Activated naive CD8-positive, alpha-beta T cell (primary cell): ENCODE results near the gene CBX5.
"Not testable (repeated sequence)": the region's sequence is repeated elsewhere in the genome, so short reads cannot be mapped to it uniquely, and the experiment has no call there.

Source experiments
- H3K27ac Mint-ChIP-seq: one replicate; pipeline ENCODE4 v1.8.0; 2021; ENCODE audit warnings: mixed read lengths
- H3K27me3 Mint-ChIP-seq: one replicate; pipeline ENCODE4 v1.8.0; 2021; ENCODE audit warnings: mixed read lengths
- H3K36me3 Mint-ChIP-seq: one replicate; pipeline ENCODE4 v1.8.0; 2021; ENCODE audit warnings: mixed read lengths
- H3K4me1 Mint-ChIP-seq: one replicate; pipeline ENCODE4 v1.8.0; 2021; ENCODE audit warnings: low read depth, mixed read lengths
- H3K4me3 Mint-ChIP-seq: one replicate; pipeline ENCODE4 v1.8.0; 2021; ENCODE audit warnings: mild to moderate bottlenecking, mixed read lengths
- H3K9me3 Mint-ChIP-seq: one replicate; pipeline ENCODE4 v1.8.0; 2021; ENCODE audit warnings: low read depth, mixed read lengths

CBX5 gene

DNA sequence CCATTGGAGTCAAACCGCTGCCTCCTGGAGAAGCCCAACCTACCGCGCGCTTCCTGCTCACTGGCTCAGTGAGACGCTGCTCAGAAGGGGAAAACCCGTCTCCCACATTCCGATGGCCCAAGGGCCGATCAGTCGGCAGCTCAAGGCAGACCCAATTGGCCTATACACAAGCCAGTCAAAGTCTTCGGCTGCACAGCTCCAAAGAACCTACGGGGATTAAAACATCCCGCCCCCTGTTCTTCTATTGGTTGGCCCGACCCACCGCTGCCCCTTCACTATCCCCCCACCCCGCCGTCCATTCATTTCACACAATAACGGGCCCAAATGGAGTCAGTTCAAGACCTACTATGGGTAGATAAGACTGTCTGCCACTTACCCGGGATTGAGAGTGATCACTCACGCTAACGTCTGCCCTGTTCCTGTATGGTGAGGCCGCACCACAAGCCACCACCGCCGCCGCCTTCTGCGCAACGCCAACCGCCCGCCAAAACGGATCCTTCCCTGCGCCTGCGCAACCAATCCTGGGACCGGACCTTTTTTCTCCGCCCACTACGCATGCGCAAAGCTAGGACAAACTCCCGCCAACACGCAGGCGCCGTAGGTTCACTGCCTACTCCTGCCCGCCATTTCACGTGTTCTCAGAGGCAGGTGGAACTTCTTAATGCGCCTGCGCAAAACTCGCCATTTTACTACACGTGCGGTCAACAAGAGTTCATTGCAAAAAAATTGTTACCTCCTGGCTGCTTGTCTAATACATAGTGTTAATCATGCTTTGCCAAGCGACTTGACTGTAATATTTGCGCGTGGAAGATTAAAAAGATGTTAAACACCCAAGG, at the start of gene CBX5:
Gene CBX5, minus strand, starts transcription at position 491 of the 836 bp plus-strand sequence. CDS start 22,472 bp downstream, outside the sequence.
- Mint-ChIP-seq H3K27me3 (no peaks in the 10 kb centered on the region), H3K9me3 (no peaks in the 10 kb centered on the region), H3K4me3 (no peak within 1 kb of the TSS), H3K27ac (no peak within 1 kb of the TSS), H3K36me3 (peaks cover 38% of the 10 kb centered on the region), H3K4me1 (peaks cover 52% of the 10 kb centered on the region)

DNA sequence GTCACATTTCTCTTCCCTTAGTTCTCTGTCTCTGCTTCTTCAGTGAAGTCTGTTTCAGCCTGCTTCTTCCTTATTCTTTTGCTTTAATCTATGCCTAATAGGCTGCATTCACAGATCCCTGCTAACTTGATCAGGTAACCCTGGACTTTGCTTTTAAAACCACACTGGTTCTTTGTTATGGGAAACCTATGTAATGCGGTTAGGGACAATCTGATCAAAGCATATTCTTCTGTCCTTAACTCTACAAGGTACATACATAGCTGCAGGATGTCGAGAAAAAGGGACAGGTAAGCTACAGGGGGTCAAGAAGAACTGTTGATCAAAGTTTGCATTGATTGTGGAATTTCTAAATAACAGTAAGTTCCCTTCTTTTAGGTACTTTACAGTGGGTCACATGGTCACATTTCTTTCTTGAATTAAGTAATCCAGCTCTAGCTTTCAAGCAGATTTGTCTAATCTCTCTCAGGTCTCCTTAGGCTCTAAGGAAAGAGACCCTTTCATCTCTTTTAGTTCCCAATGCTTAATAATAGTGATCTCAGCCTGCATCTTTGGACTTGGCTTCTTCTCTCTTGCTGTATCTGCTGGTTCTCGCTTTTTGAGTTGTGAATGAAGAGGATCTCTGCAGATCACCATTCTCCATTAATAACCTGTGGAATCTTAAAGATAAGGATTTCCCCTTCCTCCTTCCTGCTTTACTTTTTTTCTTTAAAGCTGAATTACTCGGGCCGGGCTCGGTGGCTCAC, 48.8 kb upstream of the CBX5 start:
- Mint-ChIP-seq H3K4me1 (peaks cover 63% of the 10 kb centered on the region), H3K9me3 (no peaks in the 10 kb centered on the region), H3K27me3 (no peaks in the 10 kb centered on the region), H3K27ac (peak overlapping the region; percentile 76), H3K36me3 (peaks cover 3% of the 10 kb centered on the region), H3K4me3 (peak overlapping the region; percentile 45)

DNA sequence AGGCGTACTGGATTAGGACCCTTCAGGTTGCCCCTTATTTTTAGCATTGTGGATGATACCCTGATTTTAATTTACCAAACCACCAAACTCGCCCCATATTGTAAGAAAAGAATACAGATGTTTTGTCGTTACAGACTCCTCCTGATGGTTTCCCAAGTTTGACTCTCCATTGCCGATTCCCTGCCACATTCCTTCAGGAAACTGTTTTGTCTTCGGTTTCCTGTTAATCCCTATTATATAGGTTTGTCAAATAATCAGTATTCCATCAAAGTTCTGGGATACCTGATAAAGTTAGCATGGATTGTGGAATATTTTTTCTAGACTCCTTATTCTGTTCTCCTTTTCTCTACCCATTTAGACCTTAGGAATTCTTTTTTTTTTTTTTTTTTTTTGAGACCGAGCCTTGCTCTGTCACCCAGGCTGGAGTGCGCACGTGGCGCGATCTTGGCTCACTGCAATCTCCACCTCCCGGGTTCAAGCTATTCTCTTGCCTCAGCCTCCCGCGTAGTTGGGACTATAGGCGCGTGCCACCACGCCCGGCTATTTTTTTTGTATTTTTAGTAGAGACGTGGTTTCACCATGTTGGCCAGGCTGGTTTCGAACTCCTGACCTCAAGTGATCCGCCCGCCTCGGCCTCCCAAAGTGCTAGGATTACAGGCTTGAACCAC, 45.7 kb upstream of the CBX5 start:
- H3K4me3 Mint-ChIP-seq: peak overlapping the region; percentile 99
- H3K4me1 Mint-ChIP-seq: peaks cover 44% of the 10 kb centered on the region

DNA sequence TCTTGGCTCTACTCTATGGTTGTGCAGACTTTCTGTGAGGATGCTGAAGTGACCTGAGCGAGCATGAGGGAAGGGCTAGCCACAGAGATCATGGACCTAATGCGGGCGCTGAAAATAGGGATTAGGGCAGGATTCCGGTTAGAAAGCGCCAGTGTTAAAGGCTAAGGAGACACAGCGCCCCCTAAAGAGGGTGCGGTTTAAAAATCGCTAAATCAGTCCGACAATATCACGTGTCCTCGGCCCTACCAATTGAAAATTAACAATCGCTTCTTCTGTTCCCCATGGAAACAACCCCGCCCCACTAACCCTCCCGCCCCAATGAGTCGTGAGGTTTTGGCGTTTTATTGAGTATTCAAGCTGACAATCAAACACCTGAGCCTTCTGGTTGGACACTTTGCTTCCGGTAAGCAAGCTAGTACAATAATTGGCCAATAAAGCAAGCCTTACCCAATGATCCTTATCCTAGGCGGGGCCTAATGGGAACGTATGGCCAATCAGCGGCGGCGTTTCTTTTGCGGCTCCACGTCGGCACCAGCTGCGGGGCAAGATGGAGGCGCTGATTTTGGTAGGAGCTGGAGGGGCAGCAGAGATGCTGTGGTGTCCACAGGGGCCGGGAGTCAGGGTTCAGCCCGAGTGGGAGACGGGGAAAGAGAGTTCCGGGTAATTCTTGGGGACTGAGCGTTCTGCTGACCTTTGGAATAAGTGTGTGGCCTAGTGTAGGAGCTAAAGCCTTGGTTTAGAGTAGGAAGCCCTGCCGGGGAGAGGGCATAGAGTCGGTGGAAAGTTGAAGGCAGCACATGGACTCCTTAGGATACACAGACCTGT, 44.9 kb upstream of the CBX5 start, which contains the start of gene COPZ1:
Gene COPZ1, plus strand, starts transcription at position 515 of the 825 bp plus-strand sequence. Its CDS starts 33 bp downstream, at position 548.
- Mint-ChIP-seq H3K9me3 (no peaks in the 10 kb centered on the region), H3K27ac (peak within 1 kb of the TSS; percentile 97), H3K4me1 (peaks cover 37% of the 10 kb centered on the region)

More for the DNA sequence above, 45.7 kb upstream of the CBX5 start:
- H3K36me3 Mint-ChIP-seq, H3K9me3 Mint-ChIP-seq, H3K27me3 Mint-ChIP-seq: not testable (repeated sequence)
- H3K27ac Mint-ChIP-seq: peak overlapping the region; percentile 97

GRCh38 chr12:54321363-54321762, 41.4 kb upstream of the CBX5 start:
- Mint-ChIP-seq H3K27me3 (no peaks in the 10 kb centered on the region), H3K27ac (no peak overlapping the region), H3K4me1 (peaks cover 15% of the 10 kb centered on the region), H3K9me3 (no peaks in the 10 kb centered on the region), H3K36me3 (no peaks in the 10 kb centered on the region), H3K4me3 (no peak overlapping the region)

More for the DNA sequence above, 44.9 kb upstream of the CBX5 start, which contains the start of gene COPZ1:
- no peaks in the 10 kb centered on the region for H3K27me3 Mint-ChIP-seq
- peak within 1 kb of the TSS; percentile 99 for H3K4me3 Mint-ChIP-seq
- no peaks in the 10 kb centered on the region for H3K36me3 Mint-ChIP-seq

GRCh38 chr12:54312309-54312708, 32.4 kb upstream of the CBX5 start:
- H3K4me3 Mint-ChIP-seq, H3K27ac Mint-ChIP-seq, H3K27me3 Mint-ChIP-seq: not testable (repeated sequence)

DNA sequence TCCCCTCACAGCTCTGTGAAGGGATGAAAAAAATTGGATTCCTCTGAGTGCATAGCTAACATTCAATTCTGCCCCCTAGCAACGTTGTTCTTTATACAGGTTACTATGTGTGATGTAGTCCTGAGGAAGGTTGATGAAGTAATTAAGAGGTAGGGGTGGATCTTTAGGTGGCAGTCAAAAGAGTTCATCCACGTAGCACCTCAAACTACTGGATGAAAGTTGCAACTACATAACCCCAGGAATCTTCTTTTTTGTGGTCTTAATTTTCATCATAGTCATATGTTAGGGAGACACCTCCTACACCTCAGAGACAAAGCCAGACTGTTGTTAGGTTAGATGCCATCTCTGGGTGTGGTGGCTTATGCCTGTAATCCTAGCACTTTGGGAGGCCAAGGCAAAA, 31.1 kb upstream of the CBX5 start:
- Mint-ChIP-seq H3K36me3 (no peaks in the 10 kb centered on the region), H3K4me3 (no peak overlapping the region), H3K27ac (no peak overlapping the region), H3K27me3 (peaks cover 7% of the 10 kb centered on the region), H3K9me3 (no peaks in the 10 kb centered on the region), H3K4me1 (peaks cover 5% of the 10 kb centered on the region)

More at GRCh38 chr12:54312309-54312708, 32.4 kb upstream of the CBX5 start:
- H3K4me1 Mint-ChIP-seq, H3K36me3 Mint-ChIP-seq, H3K9me3 Mint-ChIP-seq: not testable (repeated sequence)

DNA sequence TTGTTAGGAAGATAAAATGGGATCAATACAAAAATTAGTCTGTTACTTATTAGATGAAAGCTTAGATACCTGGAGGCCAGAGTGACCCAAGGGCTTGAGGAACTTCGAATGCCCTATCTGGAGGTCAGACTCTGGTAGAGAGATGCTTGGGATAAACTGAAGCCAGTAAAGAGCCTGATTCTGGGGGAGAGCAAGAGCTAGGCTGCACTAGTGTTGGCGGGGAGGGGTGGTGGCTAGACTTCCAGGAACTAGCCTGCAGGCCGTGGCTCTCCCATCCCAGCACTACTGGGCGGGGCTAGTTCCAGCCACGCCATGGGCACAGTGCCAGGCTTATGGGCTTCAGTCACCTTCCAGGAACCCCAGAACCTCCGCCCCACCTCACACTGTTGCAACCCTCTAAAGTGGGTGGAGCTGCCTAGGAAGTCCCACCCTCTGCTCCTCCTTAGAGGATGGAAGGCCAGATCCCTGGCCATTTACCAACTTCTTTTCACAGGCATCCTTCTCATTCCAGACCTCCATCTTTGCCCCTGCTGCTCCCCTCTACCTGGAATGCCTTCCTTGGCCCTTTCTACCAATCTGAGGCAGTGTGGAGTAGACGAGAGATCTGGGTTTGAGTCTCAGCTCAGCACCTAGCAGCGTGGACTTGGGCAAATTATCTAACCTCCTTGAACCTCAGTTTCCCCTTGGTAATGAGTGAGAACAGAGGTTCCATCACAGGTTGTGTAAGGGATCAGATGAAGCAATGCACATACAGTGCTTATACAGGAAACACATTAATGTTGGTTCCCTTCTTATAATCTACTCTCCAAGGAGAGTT, 27.2 kb upstream of the CBX5 start:
- no peaks in the 10 kb centered on the region for H3K9me3 Mint-ChIP-seq
- H3K36me3 Mint-ChIP-seq: no peaks in the 10 kb centered on the region
- H3K4me1 Mint-ChIP-seq: peaks cover 5% of the 10 kb centered on the region
- peaks cover 15% of the 10 kb centered on the region for H3K27me3 Mint-ChIP-seq
- no peak overlapping the region for H3K27ac Mint-ChIP-seq
- H3K4me3 Mint-ChIP-seq: no peak overlapping the region

DNA sequence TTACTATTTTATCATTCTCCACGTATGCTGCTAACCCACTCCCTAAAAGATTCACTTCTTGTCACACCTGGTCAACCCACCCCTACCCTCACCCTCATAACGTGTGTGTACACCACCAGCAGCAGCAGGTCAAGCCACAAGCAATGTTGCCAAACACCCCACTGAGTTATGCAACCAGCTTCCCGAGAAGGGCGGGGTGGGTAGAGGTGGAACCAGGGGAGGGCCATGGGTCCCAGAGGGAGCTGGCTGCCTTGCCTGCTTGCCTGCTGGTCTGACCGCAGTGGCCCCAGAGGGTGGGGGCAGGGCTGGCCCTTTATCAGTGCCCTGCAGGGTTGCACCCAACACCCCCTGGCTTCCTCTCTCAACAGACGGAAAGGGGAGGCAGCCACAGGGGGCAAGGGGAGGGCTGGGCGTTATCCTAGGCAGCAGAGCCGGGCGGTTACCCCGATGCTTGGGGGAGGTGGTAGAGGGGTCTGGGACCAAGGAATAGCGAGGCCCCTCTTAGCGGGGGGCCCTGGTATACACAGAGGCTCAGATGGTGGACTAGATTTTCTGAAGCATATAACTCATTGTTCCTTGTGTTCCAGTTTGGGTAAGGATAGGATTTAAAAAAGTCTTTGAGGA, 24.4 kb upstream of the CBX5 start:
- H3K27me3 Mint-ChIP-seq: peaks cover 25% of the 10 kb centered on the region
- peaks cover 11% of the 10 kb centered on the region for H3K4me1 Mint-ChIP-seq
- no peak overlapping the region for H3K4me3 Mint-ChIP-seq
- H3K36me3 Mint-ChIP-seq: no peaks in the 10 kb centered on the region
- H3K27ac Mint-ChIP-seq: no peak overlapping the region
- no peaks in the 10 kb centered on the region for H3K9me3 Mint-ChIP-seq

GRCh38 chr12:54303640-54304039, 23.7 kb upstream of the CBX5 start:
- Mint-ChIP-seq H3K4me3 (no peak overlapping the region), H3K4me1 (peaks cover 11% of the 10 kb centered on the region), H3K27me3 (peaks cover 28% of the 10 kb centered on the region), H3K27ac (no peak overlapping the region), H3K36me3 (no peaks in the 10 kb centered on the region), H3K9me3 (no peaks in the 10 kb centered on the region)

GRCh38 chr12:54301428-54302048, 21.6 kb upstream of the CBX5 start:
- Mint-ChIP-seq H3K36me3 (no peaks in the 10 kb centered on the region), H3K4me3 (no peak overlapping the region), H3K27me3 (peaks cover 26% of the 10 kb centered on the region), H3K9me3 (no peaks in the 10 kb centered on the region), H3K4me1 (peaks cover 10% of the 10 kb centered on the region), H3K27ac (no peak overlapping the region)

DNA sequence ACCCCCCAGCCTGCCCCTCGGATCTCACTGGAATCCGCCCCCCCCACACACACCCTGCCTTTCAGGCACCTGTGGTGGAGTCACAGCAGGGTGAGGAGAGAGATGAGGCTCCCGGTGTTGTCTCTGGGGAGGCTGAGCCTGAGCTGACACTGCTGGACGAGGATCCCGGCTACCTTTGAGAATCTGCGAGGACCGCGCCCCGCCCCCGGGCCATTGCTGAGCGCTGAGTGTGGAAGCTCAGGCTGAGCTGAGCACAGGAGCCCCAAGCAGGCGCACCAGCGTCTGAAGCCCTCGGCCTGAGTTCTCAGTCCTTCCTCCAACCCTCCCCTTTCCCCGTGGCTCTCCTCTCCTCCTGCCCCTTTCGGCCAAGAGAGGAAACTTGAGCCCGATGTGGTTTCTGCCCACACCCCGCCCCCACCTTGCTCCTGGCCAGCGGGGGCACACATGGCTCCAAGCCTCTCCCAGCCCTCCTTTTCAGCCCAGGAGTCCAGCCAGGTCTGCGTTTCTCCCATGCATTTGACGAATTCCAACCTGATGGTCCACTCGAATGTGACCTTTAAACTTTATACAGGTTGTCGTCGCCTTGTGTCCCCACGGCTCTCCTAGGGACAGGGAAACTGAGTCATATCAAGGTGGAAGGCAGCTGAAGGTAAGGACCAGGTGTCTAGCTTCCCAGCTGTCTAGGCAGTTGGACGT, 21.0 kb upstream of the CBX5 start, which contains the start of gene NFE2:
Gene NFE2, minus strand, starts transcription at position 284 of the 696 bp plus-strand sequence. CDS start 5,767 bp downstream, outside the sequence.
- Mint-ChIP-seq H3K9me3 (no peaks in the 10 kb centered on the region), H3K27ac (no peak within 1 kb of the TSS), H3K27me3 (peaks cover 26% of the 10 kb centered on the region), H3K36me3 (no peaks in the 10 kb centered on the region), H3K4me1 (peaks cover 10% of the 10 kb centered on the region), H3K4me3 (peak within 1 kb of the TSS; percentile 48)
